ENCODE results near the gene CALCOCO1.
A peak's percentile ranks its signal among the peaks of the same experiment; 100 is the strongest.

Gene CALCOCO1

DNA sequence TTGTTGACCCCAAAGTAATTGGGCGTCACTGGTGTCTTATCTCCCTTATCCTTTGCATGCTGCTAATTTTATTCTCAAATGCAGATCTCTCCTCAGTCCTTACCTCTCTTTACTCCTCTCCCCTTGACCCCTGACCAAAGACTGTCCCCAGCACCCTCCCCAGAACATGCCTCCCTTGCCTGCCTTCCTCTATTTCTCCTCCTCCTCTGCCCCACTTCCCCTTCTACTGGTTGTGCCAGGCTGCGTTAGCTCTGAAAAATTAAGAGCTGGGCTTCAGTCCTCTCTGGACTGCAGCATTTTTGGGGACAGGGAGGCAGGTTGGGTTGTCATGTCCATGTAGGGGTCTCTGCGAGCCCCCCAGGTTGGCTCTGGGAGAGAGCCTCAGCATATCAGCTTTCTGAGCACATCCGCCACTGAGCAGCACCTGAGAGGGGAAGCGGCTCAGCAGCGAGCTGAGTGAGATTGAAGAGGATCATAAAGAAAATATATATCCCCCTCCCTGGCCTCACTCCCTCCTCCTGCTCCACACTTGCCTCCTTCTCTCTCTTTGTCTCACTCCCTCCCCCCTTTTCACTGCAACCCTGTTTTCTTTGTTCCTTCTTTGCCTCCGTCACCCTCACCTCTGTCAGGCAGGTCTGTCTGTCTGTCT, 31.0 kb upstream of the CALCOCO1 start:
- H3K27me3 ChIP-seq (ENCODE audit: control insufficient read depth, insufficient read depth, low read length): peaks cover 4% of the 10 kb centered on the region
- no peak overlapping the region for H3K4me3 ChIP-seq (ENCODE audit: low read length)
- H3K36me3 ChIP-seq (ENCODE audit: control insufficient read depth, insufficient read depth, low read length): no peaks in the 10 kb centered on the region
- peaks cover 6% of the 10 kb centered on the region for H3K4me1 ChIP-seq (ENCODE audit: control insufficient read depth, insufficient read depth, low read length)
- no peak overlapping the region for H3K9ac ChIP-seq (ENCODE audit: low read length)
- H3K27ac ChIP-seq (ENCODE audit: low read depth, low read length): no peak overlapping the region

DNA sequence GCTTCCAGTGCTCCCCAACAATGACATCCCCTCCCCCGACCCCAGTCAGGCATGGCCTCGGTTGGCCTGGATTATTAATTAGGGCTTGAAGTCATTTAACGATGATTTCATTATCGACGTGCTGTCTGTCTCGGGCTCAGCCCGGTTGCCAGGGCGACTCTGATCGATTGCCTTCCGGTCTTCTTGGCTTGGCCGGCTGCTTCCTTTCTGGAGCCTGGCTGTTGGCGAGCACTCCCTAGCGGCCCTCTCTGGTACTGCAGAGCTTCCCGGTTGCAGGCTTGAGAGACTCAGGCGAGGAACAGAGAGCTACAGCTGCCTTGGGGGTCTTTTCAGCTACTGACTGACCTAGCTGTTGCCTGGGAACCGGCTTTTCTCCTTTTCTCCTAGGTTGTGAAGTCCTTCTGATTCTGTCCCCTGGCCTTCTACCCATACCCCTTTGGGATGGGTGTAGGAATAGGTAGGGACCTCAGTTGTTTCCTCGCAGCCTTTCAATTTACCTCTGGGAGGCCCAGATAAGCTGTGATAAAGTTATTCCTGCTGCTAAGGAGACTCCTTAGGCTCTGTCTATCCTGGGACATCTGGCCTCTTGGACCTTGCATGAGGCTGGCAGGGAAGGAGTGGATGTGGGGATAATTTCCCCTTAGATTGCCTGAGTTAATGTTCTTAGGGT, 30.0 kb upstream of the CALCOCO1 start:
- no peaks in the 10 kb centered on the region for H3K36me3 ChIP-seq (ENCODE audit: control insufficient read depth, insufficient read depth, low read length)
- H3K4me1 ChIP-seq (ENCODE audit: control insufficient read depth, insufficient read depth, low read length): peaks cover 6% of the 10 kb centered on the region
- no peak overlapping the region for H3K27ac ChIP-seq (ENCODE audit: low read depth, low read length)
- H3K9ac ChIP-seq (ENCODE audit: low read length): no peak overlapping the region
- no peak overlapping the region for H3K4me3 ChIP-seq (ENCODE audit: low read length)
- peaks cover 4% of the 10 kb centered on the region for H3K27me3 ChIP-seq (ENCODE audit: control insufficient read depth, insufficient read depth, low read length)

DNA sequence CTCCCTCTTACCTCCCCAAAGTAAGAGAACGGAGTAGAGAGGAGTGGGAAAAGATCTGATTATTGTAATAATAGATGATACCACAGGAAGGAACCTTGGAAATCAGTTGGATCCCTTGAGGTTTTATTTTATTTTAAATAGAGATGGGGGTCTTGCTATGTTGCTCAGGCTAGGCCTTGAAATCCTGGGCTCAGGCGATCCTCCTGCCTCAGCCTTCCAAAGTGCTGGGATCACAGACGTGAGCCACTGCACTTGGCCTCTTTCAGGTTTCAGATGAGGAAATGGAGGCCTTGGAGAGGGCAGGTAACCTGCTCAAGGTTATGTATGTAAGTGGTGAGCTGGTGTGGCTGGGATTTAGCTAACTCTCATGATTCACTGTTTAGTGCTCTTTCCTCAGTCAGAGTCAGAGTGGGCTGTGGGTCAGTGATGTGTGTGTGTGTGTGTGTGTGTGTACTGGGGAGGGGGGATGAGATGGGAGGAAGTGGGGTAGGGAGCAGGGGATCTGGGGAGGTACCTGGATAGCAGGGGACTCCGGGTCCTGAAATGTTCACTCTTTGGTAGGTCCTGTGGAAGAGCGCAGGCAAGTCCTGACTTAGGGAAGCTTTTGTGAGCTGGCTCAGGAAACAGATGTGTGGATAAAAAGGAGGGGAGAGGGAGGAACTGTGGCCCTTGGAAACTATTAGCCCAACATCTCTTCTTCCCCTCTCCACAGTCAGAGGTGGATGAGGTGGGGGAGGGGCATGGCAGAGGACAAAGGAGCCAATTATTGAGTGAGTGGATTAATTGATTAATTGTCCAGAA, 29.2 kb upstream of the CALCOCO1 start:
- Histone ChIP-seq H3K27ac (ENCODE audit: low read depth, low read length) (no peak overlapping the region), H3K9ac (ENCODE audit: low read length) (no peak overlapping the region), H3K4me3 (ENCODE audit: low read length) (no peak overlapping the region), H3K36me3 (ENCODE audit: control insufficient read depth, insufficient read depth, low read length) (no peaks in the 10 kb centered on the region), H3K4me1 (ENCODE audit: control insufficient read depth, insufficient read depth, low read length) (peaks cover 6% of the 10 kb centered on the region), H3K27me3 (ENCODE audit: control insufficient read depth, insufficient read depth, low read length) (peaks cover 4% of the 10 kb centered on the region)

DNA sequence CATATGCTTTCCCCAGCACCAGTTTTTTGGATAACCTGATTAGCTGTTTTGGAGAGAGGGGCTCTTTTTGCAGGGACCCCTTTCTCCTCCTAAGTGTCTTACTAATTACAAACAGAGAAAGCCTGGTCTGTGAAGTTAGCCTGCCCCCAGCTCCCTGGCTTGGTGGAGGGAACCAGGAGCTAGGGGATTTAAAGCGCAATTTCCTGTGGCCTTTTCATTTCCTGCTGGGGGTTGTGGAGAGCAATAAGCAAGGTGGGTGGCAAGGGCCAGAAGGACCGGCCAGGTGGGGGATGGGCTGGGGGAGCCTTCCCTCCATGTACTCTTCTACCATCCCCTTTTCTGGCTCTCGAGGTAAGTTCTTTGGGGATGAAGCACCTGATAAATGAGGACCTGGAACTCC, 28.6 kb upstream of the CALCOCO1 start:
- Histone ChIP-seq H3K27me3 (ENCODE audit: control insufficient read depth, insufficient read depth, low read length) (peaks cover 6% of the 10 kb centered on the region), H3K4me3 (ENCODE audit: low read length) (no peak overlapping the region), H3K27ac (ENCODE audit: low read depth, low read length) (no peak overlapping the region)

DNA sequence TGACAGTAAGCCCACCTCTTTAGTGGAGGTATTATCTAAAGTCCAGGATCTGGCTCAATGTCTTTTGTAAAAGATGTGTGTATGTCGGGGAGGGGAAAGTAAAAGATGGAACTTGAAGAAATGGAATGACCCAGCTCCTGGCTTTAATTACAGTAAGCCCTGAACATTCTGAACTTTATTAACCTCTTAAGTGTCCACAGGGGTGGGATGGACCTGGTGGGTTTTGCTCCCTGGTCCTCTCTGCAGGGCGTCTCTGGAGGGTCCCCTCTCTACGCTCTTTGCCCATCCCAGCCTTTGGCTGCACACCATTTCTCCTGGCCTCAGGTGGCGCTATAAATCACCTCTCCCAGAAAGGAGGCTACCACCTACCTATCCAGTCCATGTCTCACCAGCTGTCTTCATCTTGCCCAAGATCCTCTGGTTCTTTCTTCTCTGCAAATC, 28.2 kb upstream of the CALCOCO1 start:
- Histone ChIP-seq H3K4me3 (ENCODE audit: low read length) (no peak overlapping the region), H3K27ac (ENCODE audit: low read depth, low read length) (no peak overlapping the region), H3K27me3 (ENCODE audit: control insufficient read depth, insufficient read depth, low read length) (peaks cover 9% of the 10 kb centered on the region), H3K9ac (ENCODE audit: low read length) (no peak overlapping the region), H3K4me1 (ENCODE audit: control insufficient read depth, insufficient read depth, low read length) (peaks cover 9% of the 10 kb centered on the region), H3K36me3 (ENCODE audit: control insufficient read depth, insufficient read depth, low read length) (no peaks in the 10 kb centered on the region)

More for the DNA sequence above, 28.6 kb upstream of the CALCOCO1 start:
- Histone ChIP-seq H3K36me3 (ENCODE audit: control insufficient read depth, insufficient read depth, low read length) (no peaks in the 10 kb centered on the region), H3K9ac (ENCODE audit: low read length) (no peak overlapping the region), H3K4me1 (ENCODE audit: control insufficient read depth, insufficient read depth, low read length) (peaks cover 8% of the 10 kb centered on the region)

DNA sequence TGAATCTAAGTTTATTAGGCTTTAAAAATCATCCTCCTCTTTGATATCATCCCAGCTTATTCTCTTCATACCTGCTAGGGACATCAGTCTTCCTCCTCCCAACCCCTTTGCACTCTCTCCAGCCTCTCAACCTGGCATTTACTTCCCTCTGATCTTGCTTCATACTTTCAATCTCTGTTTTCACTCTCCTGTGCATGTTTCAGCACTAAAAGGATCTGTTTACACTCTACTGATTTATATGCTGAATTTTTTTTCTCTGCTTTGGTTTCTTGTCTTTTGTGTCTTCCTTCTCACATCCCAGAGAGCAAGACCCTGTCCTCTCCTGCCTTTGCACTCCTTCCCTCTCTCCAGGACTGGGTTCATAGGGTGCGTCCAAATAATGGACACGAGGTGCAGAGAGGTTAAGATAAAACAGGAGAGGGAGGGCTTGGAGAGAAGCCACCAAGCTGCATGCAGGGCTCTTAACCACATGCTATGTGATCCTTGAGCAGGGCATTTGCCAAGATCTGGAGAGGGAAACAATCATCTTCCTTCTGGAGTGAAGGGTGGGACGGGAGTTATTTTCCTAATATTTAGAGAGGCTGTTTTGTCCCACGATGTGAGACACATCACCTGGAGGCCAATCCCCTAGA, 27.5 kb upstream of the CALCOCO1 start:
- Histone ChIP-seq H3K9ac (ENCODE audit: low read length) (no peak overlapping the region), H3K36me3 (ENCODE audit: control insufficient read depth, insufficient read depth, low read length) (no peaks in the 10 kb centered on the region), H3K4me3 (ENCODE audit: low read length) (no peak overlapping the region), H3K27me3 (ENCODE audit: control insufficient read depth, insufficient read depth, low read length) (peaks cover 13% of the 10 kb centered on the region), H3K4me1 (ENCODE audit: control insufficient read depth, insufficient read depth, low read length) (peaks cover 9% of the 10 kb centered on the region), H3K27ac (ENCODE audit: low read depth, low read length) (no peak overlapping the region)

DNA sequence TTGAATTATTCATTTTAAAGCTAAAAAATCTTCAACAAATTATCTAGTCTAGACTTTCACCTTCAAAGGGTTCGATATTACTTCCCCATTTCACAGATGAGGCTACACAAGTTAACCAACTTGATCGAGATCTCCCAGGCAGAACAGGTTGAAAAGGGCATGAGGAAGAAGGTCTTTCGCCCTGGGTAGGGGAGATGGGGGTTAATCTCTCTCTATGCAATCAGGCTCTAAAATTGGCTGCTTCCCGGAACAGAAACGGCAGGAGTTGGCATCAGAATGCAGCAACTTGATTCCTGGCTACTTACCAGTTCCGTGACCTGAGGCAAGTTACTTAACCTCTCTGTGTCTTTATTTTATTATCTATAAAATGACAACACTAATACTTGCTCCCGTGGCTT, 26.9 kb upstream of the CALCOCO1 start:
- no peak overlapping the region for H3K4me3 ChIP-seq (ENCODE audit: low read length)
- no peak overlapping the region for H3K27ac ChIP-seq (ENCODE audit: low read depth, low read length)
- H3K27me3 ChIP-seq (ENCODE audit: control insufficient read depth, insufficient read depth, low read length): peaks cover 13% of the 10 kb centered on the region
- H3K4me1 ChIP-seq (ENCODE audit: control insufficient read depth, insufficient read depth, low read length): peaks cover 9% of the 10 kb centered on the region
- no peak overlapping the region for H3K9ac ChIP-seq (ENCODE audit: low read length)
- no peaks in the 10 kb centered on the region for H3K36me3 ChIP-seq (ENCODE audit: control insufficient read depth, insufficient read depth, low read length)

DNA sequence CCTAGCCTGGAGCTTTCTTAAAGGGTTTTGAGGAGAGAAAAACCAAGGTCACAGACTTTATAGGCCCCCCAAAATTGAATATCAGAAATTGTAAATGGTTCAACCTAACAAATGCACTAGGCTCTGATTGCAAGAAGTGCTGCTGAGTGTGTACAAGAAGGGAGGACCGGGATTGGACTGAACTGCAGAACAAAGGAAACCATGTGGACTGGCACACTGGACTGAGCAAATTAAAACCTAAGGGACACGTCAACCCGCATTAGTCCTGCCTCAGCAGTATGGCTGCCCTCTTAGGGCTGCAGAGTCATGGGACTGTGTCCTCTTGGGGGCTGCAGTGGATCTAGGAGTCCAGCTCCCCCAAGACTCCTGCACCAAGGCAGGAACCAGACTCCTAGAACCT, 25.4 kb upstream of the CALCOCO1 start:
- peaks cover 9% of the 10 kb centered on the region for H3K4me1 ChIP-seq (ENCODE audit: control insufficient read depth, insufficient read depth, low read length)
- H3K27me3 ChIP-seq (ENCODE audit: control insufficient read depth, insufficient read depth, low read length): peaks cover 16% of the 10 kb centered on the region
- no peak overlapping the region for H3K27ac ChIP-seq (ENCODE audit: low read depth, low read length)
- no peak overlapping the region for H3K4me3 ChIP-seq (ENCODE audit: low read length)
- H3K36me3 ChIP-seq (ENCODE audit: control insufficient read depth, insufficient read depth, low read length): no peaks in the 10 kb centered on the region
- no peak overlapping the region for H3K9ac ChIP-seq (ENCODE audit: low read length)

DNA sequence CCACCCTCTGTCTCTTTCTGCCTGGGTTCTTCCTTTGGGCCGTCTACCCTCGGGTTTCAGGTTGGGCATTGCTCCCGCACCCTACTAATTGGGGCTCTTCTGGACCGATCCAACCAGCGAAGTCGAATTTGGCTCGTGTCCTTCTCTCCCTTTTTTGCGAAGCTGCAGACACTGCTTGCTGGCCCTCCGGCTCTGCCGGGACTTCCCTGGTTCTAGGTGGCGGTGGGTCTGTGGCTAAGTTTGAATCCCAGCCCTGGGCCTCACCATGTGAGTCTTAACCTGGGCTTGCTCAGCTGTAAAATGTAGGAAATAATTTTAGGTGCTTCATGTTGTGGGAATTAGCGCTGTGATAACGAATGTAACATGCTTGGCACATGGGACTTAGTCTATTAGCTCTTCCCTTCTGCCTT, 24.9 kb upstream of the CALCOCO1 start:
- H3K27ac ChIP-seq (ENCODE audit: low read depth, low read length): no peak overlapping the region
- H3K4me1 ChIP-seq (ENCODE audit: control insufficient read depth, insufficient read depth, low read length): peaks cover 9% of the 10 kb centered on the region
- H3K36me3 ChIP-seq (ENCODE audit: control insufficient read depth, insufficient read depth, low read length): no peaks in the 10 kb centered on the region
- H3K27me3 ChIP-seq (ENCODE audit: control insufficient read depth, insufficient read depth, low read length): peaks cover 17% of the 10 kb centered on the region
- H3K9ac ChIP-seq (ENCODE audit: low read length): no peak overlapping the region
- peak overlapping the region; percentile 70 for H3K4me3 ChIP-seq (ENCODE audit: low read length)

DNA sequence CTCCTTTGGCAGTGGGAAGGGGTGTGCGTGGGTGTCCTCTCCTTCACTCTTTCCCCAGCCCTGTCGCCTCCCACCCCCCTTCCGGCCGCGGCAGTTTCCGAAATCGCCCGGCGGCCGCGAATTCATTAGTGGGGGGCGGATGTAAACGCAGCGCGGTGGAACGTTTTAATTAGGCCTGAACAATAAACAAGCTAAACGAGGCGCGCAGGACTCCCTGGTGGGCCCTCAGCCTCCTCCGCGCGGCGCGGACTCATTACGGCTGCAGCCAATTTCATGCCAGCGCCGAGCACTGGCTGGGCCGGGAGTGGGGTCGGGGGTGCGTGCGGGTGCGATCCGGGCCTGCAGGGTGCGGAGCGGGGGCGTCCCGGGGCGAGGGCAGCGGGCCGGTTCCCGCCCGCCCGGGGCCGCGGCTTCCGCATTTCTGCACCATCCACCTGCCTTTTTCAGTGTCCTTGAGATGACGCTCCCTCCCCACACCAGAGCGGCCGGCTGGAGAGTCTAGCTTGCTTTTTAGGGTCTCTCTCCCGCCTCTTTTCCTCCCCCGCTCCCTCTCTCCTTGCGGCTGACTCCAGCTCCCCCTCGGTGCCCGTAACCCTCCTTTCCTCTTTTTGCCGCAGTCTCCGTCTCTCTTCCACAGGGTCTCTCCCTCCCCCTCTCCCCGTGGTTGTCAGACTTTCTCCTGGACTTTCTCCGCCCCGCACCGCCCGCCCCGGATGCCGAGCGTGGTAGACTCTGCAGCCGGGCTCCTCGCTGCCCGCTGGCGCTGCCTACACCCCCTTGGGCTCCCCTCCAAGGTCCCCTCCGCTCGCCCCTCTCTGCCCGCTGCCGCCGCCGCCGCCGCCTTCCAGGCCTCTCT, 24.3 kb upstream of the CALCOCO1 start, which contains the start of gene CISTR:
Gene CISTR, minus strand, starts transcription at position 644 of the 856 bp plus-strand sequence.
- H3K4me3 ChIP-seq (ENCODE audit: low read length): peak within 1 kb of the TSS; percentile 70
- H3K27ac ChIP-seq (ENCODE audit: low read depth, low read length): no peak within 1 kb of the TSS
- peaks cover 17% of the 10 kb centered on the region for H3K27me3 ChIP-seq (ENCODE audit: control insufficient read depth, insufficient read depth, low read length)
- peak within 1 kb of the TSS; percentile 42 for H3K9ac ChIP-seq (ENCODE audit: low read length)
- H3K4me1 ChIP-seq (ENCODE audit: control insufficient read depth, insufficient read depth, low read length): peaks cover 9% of the 10 kb centered on the region
- no peaks in the 10 kb centered on the region for H3K36me3 ChIP-seq (ENCODE audit: control insufficient read depth, insufficient read depth, low read length)

DNA sequence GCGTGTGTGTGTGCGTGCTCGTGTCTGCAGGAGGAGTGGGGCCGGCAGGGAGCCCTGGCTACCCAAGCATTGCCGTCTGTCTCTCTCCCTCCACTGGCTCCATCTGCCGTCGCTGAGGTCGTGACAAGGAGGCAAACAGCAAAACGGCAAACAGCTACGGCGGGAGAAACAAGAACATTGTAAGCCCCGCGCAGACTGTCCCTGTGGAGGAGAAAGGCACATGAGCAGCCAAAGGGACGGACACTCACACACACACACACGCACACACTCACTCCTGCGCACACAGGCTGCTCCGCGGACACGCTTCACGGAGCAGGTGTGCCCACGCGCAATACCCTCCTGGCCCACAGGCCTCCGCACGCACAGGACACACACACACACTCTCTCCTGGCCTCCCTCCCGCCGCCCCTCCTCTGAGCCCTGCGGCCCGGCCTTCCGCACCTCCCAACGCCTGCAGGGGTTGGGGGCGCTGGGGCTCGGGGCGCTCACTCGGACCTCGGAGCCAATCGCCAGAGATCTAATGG, 23.6 kb upstream of the CALCOCO1 start:
- H3K4me1 ChIP-seq (ENCODE audit: control insufficient read depth, insufficient read depth, low read length): peaks cover 9% of the 10 kb centered on the region
- H3K9ac ChIP-seq (ENCODE audit: low read length): no peak overlapping the region
- H3K27me3 ChIP-seq (ENCODE audit: control insufficient read depth, insufficient read depth, low read length): peaks cover 17% of the 10 kb centered on the region
- H3K27ac ChIP-seq (ENCODE audit: low read depth, low read length): no peak overlapping the region
- H3K4me3 ChIP-seq (ENCODE audit: low read length): peak overlapping the region; percentile 70
- no peaks in the 10 kb centered on the region for H3K36me3 ChIP-seq (ENCODE audit: control insufficient read depth, insufficient read depth, low read length)

Measured in rectal smooth muscle tissue (tissue), 1 donor.